TTC549 (cell line): Measurements from ENCODE around the gene CHCHD10.

Source experiments
- FAIRE-seq: peaks from 2 replicates; lab custom pipeline; 2012; peaks lifted over from hg19 to GRCh38; lab: Jason Lieb, UNC

Gene CHCHD10

DNA sequence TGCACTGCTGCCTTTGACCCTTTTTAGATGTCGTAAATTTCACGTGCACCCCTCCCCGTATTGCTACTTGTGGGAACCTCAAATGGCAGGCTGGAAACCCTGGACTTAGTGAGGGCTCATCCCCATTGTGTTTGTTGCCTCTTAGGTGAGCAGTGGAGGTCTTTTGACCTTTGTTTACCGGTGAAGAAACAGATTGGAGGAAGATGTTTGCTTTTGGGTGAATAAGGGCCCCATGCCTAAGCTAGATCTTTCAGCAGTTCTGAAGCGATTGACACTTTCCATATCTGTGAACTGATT is 19.8 kb upstream of the CHCHD10 start:
- FAIRE-seq: no peak

DNA sequence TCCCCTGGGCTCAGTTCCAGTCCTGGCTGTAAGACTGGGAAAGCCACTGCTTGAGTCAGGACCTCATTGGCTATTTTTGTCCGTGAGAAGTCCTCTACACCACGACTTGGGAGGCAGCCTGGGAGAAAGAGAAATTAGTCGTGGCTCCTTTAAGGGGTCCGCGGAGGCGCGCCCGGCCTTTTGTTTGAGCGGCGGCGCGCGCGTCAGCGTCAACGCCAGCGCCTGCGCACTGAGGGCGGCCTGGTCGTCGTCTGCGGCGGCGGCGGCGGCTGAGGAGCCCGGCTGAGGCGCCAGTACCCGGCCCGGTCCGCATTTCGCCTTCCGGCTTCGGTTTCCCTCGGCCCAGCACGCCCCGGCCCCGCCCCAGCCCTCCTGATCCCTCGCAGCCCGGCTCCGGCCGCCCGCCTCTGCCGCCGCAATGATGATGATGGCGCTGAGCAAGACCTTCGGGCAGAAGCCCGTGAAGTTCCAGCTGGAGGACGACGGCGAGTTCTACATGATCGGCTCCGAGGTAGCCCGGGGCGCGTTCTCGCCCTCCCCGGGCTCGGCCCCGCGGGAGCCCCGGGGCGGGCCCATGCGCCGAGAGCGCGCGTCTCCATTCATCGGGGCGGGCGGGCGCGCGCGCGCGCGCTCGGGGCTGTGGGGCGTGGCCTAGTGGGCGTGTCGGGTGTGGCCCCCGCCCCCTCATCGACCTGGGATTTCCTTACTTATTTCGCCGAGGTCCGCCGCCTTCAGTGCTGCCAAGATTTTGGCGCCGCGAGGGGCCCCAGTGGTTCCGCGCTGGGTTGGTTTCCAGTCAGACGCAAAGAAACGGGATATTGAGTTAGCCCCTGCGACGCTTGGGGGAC is 19.2 kb upstream of the CHCHD10 start, which contains the start of gene SMARCB1:
TSS of gene SMARCB1 (plus strand) at position 215 of the 848 bp plus-strand sequence. CDS start at position 419, 204 bp downstream.
- FAIRE-seq: no peak

DNA sequence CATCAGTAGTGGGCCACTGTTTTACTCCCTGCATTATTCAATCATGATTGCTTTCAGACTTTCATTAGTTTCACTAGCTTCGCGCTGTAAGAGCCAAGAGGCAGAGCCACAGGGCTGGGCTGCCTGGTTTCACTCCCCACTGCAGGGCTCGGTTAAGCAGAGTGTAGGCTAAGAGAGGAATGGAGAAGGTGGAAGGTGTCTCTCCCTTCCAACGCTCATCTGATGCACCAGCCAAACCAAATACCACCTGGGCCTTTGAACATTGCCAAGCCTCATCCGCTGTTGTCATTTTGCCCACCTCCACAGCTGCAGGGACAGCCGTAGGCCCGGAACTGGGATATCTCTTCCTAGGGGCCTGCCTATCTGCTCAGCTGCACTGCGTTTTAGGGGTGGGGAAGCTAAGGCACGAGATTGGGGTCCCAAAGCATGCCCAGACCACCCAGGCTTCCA is 18.5 kb upstream of the CHCHD10 start:
- FAIRE-seq: no peak

DNA sequence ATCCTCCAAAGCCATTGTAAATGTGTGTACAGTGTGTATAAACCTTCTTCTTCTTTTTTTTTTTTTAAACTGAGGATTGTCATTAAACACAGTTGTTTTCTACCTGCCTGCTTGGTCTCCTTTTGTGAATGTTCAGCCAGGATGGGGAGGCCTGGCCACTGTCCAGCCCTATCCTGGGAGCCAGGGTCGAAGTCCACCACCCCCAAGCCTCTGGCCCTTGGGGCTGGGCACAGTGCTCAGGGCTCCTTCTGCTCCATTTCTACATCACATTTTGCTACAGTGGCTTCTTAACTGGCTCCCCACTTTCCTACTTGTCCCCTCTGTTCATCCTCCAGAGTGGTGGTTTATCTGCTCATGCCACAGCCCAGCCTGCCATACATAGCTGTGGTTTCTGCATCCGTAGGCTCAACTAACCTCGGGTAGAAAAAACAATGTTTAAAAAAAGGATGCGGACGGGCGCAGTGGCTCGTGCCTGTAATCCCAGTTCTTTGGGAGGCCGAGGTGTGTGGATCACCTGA is 16.5 kb upstream of the CHCHD10 start:
- FAIRE-seq: no peak

DNA sequence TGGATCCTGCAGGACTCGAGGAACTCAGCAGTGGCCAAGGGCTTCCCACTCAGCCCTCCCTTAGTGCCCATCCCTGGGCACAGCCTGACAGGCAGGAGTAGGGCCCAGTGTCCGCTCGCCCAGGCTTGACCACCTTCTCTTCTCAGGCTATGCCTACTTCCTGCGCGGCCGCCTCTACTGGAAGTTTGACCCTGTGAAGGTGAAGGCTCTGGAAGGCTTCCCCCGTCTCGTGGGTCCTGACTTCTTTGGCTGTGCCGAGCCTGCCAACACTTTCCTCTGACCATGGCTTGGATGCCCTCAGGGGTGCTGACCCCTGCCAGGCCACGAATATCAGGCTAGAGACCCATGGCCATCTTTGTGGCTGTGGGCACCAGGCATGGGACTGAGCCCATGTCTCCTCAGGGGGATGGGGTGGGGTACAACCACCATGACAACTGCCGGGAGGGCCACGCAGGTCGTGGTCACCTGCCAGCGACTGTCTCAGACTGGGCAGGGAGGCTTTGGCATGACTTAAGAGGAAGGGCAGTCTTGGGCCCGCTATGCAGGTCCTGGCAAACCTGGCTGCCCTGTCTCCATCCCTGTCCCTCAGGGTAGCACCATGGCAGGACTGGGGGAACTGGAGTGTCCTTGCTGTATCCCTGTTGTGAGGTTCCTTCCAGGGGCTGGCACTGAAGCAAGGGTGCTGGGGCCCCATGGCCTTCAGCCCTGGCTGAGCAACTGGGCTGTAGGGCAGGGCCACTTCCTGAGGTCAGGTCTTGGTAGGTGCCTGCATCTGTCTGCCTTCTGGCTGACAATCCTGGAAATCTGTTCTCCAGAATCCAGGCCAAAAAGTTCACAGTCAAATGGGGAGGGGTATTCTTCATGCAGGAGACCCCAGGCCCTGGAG is 15.7 kb upstream of the CHCHD10 start:
- no peak for FAIRE-seq

DNA sequence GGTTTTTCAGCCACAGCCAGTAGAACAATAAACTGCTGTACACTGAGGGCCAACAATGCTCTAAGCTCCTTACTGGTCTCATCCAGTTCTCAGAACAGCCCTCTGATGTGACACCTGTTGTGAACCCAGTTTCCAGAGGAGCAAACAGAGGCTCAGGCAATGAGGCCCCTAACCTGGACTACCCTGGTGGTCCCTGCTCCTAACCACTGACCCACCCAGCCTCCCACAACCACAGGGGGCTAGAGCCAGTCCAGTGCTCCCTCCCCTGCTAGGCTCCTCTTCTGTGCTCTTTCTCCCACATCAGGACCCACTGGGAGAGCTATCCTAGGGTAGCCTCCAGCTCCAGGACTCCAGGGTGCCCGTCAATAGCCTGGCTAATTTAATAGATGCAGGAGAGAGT is 14.9 kb upstream of the CHCHD10 start:
- no peak for FAIRE-seq

DNA sequence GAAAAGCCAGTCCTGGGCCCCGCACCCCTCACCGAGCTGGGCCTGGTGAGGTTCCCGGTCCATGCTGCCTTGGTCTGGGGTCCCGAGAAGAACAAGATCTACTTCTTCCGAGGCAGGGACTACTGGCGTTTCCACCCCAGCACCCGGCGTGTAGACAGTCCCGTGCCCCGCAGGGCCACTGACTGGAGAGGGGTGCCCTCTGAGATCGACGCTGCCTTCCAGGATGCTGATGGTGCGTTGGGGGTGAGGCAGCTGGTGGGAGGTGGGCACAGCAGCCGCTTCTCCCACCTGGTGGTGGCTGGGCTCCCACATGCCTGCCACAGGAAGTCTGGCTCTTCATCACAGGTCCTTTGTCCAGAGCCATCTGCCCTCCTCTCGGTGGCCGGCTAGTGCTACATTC is 14.5 kb upstream of the CHCHD10 start:
- FAIRE-seq: no peak

DNA sequence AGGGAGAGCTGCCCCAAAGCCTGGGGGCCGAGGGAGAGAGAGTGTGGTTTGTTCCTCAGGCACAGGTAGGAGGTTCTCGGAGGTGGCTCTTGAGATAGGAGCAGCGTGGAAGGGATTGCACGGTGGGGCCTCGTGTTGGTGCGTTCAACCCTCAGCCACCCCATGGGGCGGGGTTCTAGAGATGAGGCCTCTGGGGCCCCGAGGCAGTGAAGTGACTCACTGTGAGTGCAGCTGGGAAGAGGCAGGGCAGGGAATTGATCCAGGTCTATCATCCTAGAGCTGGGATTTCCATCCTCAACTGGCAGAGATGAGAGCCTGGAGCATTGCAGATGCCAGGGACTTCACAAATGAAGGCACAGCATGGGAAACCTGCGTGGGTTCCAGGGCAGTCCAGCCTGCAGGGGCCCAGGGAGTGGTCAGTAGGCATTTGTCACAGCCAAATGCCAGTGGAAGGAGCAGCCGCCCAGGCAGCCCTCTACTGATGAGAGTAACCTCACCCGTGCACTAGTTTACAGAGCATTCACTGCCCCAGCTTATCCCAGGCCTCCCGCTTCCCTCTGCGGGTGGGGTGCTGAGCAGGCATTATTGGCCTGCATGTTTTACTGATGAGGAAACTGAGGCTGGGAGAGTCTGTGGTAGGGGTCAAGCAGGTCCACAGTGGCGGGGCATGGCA is 13.9 kb upstream of the CHCHD10 start:
- FAIRE-seq: no peak

DNA sequence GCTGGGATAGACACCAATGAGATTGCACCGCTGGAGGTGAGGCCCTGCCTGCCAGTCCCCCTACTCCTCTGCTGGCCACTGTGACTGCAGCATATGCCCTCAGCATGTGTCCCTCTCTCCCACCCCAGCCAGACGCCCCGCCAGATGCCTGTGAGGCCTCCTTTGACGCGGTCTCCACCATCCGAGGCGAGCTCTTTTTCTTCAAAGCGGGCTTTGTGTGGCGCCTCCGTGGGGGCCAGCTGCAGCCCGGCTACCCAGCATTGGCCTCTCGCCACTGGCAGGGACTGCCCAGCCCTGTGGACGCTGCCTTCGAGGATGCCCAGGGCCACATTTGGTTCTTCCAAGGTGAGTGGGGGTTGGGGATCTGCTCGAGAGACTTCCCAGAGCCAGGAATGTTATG is 13.3 kb upstream of the CHCHD10 start:
- no peak for FAIRE-seq

DNA sequence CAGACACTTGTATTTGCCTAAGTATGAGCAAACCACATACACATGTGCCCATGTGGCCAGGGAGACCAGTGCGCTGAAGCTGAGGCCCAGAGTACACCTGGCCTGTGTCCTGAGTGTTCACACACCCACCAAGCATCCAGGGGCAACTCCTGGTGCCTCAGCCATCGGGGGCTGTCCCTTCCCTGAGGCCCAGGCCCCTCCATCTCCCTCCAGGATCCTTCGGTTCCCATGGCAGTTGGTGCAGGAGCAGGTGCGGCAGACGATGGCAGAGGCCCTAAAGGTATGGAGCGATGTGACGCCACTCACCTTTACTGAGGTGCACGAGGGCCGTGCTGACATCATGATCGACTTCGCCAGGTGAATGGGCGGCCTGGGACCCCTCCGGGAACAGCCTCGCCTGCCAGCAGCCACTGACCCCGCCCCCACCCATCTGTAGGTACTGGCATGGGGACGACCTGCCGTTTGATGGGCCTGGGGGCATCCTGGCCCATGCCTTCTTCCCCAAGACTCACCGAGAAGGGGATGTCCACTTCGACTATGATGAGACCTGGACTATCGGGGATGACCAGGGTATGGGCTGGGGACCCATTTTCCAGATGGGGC is 12.5 kb upstream of the CHCHD10 start:
- FAIRE-seq: no peak

DNA sequence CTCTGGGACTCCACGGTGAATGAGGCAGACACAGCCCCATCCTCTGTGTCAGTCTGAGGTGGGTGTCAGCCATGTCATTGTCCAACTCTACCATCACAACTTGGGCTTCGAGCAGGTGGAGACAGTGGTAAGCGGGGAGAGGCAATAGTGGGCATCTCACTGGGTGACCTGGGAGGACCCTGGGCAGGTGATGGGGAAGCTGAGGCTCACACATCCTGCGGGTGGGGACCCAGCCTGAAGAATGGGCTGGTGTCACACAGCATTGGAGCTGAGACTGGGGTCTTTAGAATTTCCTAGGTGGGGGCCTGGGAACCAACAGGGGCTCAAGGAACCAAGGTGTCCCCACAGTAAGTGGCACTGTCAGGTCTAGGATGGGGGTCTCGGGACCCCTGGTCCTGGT is 12.0 kb upstream of the CHCHD10 start:
- FAIRE-seq: no peak

DNA sequence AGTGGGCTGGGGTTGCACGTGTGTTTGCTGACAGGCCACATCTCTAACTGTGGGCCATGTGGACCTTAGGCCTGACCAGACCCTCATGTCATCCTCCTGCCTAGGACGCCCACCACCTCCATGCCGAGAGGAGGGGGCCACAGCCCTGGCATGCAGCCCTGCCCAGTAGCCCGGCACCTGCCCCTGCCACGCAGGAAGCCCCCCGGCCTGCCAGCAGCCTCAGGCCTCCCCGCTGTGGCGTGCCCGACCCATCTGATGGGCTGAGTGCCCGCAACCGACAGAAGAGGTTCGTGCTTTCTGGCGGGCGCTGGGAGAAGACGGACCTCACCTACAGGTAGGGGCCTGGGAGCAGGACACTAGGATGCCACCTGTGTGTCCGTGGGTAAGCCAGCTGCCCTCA is 11.3 kb upstream of the CHCHD10 start:
- no peak for FAIRE-seq

DNA sequence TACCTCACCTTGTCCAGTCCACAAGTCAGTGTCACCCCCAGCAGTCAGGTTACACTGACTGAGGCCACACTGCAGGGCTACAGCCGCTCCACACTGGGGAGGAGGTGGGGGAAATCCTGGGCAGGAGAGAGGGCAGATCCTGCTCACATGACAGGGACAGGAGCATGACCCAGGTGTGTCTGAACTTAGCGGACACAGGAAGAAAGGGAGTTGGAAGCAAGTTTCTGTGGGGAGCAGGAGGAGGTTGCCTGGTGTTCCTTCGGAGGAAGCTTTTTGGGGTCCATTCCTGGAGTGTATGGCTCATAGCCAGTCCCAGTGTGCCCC is 10.8 kb upstream of the CHCHD10 start:
- no peak for FAIRE-seq

DNA sequence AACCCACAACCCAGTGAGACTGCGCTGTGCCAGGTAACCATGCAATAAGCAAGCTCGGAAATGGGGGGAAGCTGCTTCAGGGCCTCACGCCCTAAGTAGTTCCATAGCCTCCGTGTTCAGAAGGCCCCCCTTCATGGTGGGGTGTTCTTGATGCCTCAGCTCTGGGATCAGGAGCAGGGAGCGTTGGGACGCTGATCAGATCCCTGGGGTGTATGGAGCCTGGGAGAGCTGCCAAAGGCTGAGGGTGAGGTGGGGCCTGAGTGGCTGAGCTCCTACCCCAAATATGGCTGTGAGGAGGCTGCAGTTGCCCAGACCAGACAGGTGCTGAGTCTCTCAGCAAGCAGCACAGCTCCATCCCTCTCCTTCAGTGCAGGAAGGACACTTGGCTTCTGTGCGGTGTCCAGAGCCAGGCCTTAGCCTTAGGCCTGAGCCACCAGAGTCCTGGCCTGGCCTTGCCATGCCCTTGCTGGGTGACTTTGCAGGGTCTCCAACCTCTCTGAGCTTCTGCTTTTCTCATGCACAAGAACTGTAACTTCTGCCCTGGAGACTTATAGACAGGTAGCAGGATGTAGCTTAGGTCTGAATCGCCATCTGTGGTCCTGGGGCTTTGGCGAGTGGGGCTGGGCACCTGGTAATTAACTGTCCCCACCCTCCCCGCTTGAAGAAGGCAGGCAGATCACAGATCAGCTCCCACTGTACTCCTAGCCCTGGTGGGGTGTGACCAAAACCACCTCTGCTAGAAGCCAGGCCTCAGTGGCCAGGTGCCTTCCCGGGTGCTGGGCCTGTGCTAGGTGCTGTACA is 10.2 kb upstream of the CHCHD10 start:
- FAIRE-seq: no peak

DNA sequence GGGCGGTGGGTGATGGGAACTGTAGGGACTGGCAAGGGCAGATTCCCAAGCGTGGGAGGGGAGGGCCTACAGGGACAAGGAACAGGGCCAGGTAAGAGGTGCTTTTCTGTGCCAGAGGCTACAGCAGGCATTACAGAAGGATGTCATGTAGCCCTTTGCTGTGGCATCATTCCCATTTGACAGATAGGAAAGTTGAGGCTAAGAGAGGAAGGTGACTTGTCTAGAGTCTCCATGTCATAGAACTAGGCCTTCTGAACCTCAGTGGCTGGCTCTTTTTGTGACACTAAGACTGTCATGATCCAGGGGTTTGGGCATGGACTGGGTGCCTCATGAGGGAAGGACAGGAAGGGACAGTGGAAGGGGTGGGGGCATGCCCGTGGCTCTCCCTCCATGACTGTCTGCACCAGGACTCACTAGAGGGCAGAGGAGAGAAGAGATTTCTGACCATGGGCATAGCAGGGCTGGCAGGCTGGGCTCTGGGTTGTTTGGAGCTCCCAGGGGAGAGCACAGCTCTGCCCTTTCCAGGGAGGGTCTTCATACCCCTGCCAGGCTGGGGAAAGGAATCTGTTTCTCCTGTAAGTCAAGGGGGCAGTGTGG is 8.1 kb upstream of the CHCHD10 start:
- FAIRE-seq: no peak

DNA sequence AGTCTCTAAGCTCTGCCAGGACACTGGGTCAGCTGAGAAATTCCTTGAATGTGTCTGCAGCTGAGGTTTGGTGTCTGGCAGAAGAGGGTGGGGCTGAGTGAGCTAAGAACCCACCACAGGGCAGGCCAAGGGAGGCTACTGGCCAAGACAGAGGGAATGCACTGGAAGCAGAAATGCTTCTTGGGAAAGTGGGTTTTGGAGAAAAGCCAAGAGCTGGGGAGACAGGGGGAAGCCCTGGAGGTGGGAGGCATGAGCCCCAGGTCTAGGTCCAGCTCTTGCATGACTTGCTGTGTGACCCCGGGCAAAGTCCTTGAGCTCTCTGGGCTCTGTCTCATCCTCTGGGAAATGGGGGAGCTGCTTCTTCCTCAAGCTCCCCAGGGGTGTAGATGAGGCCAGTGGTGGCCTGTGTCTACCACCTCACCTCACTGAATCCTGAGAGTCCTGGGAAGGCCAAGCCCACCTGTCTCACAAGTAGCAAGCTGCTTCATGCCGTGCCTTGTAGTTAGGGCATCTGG is 7.2 kb upstream of the CHCHD10 start:
- FAIRE-seq: no peak

DNA sequence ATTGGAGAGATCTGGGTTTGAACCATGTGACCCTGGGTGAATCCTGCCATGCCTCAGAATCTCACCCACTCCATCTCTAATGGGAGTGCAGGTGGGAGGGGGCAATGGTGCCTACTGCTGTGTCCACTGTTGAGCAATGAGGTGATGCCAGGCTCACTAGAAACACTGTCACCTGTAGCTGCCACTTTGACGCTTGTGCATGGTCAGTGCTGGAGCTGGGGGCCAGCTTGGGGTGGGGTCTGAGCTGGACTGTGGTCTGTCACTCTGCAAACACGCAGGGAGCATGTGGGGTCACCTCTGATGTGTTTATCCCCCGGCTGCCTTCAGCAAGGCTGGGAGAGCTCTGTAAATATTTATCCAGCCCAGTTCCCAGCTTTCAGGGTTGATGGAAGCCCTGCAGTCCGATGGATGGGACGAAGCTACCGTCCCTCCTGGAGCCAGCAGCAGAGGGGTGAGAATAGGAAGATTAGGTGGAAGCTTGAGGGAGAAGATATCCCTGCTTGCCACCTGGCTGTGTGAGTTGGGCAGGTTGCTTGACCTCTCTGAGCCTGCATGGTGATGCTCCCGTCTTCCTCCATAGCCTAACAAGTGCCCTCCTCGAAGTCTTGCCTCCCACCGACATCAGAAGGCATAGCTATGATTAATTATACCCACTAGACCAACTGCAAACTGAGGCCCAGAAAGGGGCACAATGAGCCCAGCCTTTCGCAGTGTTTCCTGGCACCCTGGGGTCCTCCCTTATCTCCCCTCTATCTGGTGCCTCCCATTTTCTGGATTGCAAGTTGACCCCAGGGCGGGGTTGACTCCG is 6.5 kb upstream of the CHCHD10 start:
- no peak for FAIRE-seq

DNA sequence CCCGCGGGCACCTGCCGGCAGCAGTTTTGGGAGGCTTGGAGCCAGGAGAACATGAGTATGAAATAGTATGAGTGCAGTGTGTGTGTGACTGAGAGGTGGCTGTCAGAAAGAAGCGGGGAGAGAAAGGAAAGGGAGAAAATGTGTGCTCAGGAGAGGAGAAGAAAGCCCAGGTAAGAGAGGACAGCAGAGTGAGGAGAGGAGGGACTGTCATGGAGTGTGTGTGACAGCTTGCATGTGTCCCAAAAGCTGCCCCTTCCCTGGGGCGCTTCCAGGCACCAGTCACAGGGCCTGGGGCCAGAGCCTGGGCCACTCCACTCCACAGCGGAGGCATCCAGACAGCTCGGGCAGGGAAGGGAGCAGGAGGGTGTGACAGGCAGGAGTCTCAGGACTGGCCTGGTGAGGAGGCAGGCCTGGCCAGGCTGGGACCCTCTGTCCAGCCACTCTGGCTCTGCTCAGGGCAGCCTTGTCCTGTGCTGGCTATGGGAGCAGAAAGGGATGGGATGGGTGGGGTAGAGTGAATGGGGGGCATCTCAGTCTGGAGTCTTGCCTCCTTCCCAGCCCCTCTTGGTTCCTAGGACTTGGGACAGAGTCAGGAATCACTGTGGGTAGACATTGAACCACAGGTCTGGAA is 5.8 kb upstream of the CHCHD10 start:
- FAIRE-seq: no peak

DNA sequence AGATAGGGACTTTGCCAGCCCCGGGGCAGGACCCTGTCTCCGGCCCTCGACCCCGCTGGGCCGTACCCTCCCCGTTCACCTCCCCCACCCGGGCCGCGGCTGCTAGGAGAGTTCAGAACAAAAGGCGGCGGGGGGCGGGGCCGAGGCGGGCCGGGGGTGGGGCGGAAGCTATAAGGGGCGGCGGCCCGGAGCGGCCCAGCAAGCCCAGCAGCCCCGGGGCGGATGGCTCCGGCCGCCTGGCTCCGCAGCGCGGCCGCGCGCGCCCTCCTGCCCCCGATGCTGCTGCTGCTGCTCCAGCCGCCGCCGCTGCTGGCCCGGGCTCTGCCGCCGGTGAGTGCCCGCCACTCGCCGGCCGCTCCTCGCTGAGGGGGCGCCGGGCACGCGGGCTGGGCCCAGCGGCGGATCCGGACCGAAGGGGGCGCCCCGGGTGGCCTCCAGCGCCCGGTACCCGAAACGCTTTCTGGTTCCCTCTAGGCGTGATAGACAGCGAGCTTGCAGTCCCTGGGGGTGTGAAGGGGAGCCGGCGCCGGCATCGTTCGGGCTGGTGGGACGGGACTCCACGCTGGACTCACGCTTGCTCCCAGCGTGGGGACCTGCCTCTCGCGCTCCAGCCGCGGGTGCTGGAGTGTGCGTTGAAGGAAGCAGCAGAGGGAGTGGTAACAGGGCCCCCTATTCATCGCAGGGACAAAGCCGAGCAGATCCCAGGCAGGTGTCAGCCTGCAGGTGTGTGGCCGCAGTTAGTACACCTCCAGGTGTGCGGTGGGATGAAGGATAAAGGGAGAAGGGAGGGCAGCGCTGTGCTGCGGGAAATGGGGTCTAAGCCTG is 5.1 kb upstream of the CHCHD10 start, which contains the start of gene MMP11:
TSS of gene MMP11 (plus strand) at position 201 of the 825 bp plus-strand sequence. CDS start at position 223, 22 bp downstream.
- FAIRE-seq: no peak
